SH-SY5Y (cell line): Measurements from ENCODE around the gene IQSEC3.

Source experiments
- GATA2 ChIP-seq: IDR thresholded peaks from 2 replicates; pipeline ENCODE4 v1.6.1; 2011; ENCODE audit warnings: mild to moderate bottlenecking, low read depth, low read length
- GATA3 ChIP-seq: IDR thresholded peaks from 2 replicates; pipeline ENCODE4 v1.6.1; 2011; ENCODE audit warnings: low read depth, mild to moderate bottlenecking, low read length, moderate library complexity

- TF ChIP-seq GATA2, result no peak
- TF ChIP-seq GATA3, result no peak
Observed at GRCh38 chr12:138171-138897, 71.8 kb downstream of the IQSEC3 start.
